ENCODE data around the gene GRIN2A.

GRCh38 chr16:9943121-9943520 lies 239.1 kb downstream of the GRIN2A start:
- TF ChIP-seq CTCF (IDR thresholded peaks at IDR 0.05) (no peak), ZFX (IDR thresholded peaks at IDR 0.05; ENCODE audit: borderline replicate concordance) (no peak)
